ENCODE results near the gene TSPAN4. TPM values are rescaled to one million over a fixed set of nuclear protein-coding genes. Genes with fewer than 3 reads are reported as not detected.
A peak's percentile ranks its signal among the peaks of the same experiment; 100 is the strongest.

Gene TSPAN4
- total and polyA plus RNA-seq, 2 donors (not counting 1 experiment from before 2014, with no cell fraction given), result 2.9 to 7.4 TPM

DNA sequence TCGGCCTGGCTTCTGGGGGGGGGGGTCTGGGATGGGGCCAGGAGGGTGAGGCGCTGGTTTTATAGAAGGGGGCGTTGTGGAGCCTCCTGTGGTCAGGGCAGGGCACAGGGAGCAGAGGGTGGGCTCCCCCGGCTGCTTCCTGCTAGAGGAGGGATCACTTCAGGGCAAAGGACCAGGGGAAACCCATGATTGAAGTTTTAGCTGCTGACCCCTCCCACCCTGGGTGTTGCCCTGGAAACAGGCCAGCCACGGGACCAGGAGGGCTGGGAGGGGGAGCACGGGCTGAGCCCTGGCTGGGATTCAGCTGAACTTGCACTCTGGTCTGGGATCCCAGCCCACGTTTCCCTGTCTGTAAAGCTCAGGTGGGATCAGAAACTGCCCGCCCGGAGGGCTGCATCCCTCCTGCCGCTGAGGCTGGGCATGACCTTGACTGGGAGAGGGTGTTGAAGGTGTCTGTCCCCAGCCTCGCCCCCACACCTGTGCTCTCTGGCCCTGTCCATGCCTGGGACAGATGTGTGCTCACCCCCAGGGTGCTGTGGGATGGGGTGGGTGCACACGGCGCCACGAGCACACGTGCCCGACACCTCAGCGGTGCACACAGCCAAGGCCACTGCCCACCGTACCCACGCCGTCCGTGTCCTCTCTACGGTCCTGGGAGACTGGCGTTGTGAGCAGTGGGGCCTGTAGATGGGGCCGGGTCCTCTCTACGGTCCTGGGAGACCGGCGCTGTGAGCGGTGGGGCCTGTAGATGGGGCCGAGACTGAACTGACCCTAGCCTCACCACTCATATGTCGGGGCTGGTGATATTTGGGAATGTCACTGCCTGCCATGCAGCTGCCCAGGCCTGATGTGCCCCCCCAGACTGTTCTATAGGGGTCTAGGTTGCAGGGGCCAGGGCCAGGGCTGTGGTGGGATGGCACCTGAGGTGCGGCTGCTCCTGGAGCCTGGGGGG, 2.3 kb downstream of the TSPAN4 start:
- Histone ChIP-seq H3K4me2 (replicated peaks; ENCODE audit: low read depth, low read length, poor library complexity, severe bottlenecking) (peak overlapping the region; percentile 88), H3K36me3 (replicated peaks in 1 of 2; ENCODE audit: control extremely low read depth in 1 of 2, control insufficient read depth in 1 of 2, extremely low read depth in 1 of 2, insufficient read depth in 2 of 2, low read length in 1 of 2) (peaks cover 0 to 3% of the 10 kb centered on the region in 2 experiments), H3K9ac (ENCODE audit: low read length) (no peak overlapping the region), H3K9me3 (ENCODE audit: control extremely low read depth in 1 of 3, control insufficient read depth in 2 of 3, insufficient read depth in 1 of 3, low read length in 2 of 3) (no peaks in the 10 kb centered on the region), H4K20me1 (ENCODE audit: control insufficient read depth, insufficient read depth, low read length, poor library complexity, severe bottlenecking) (peaks cover 31% of the 10 kb centered on the region), H3K4me1 (ENCODE audit: control insufficient read depth in 2 of 2, insufficient read depth in 2 of 2, low read length in 2 of 2) (peaks cover 37 to 52% of the 10 kb centered on the region in 2 donors), H3K79me2 (ENCODE audit: control insufficient read depth, insufficient read depth, low read length) (peaks cover 20% of the 10 kb centered on the region), H3K27ac (ENCODE audit: low read length in 2 of 2) (no peak overlapping the region), H3K27me3 (replicated peaks in 1 of 4; ENCODE audit: control extremely low read depth in 1 of 4, control insufficient read depth in 3 of 4, insufficient read depth in 4 of 4, low read length in 3 of 4) (peaks cover 0 to 48% (median 11%) of the 10 kb centered on the region in 4 experiments), H2AFZ (ENCODE audit: insufficient read depth, low read depth, low read length, poor library complexity, severe bottlenecking) (no peak overlapping the region), H3K4me3 (ENCODE audit: control extremely low read depth in 1 of 5, extremely low read depth in 1 of 5, insufficient read depth in 1 of 5, low read depth in 2 of 5, low read length in 4 of 5) (no peak overlapping the region)
- H3K27me3 Mint-ChIP-seq, result no peaks in the 10 kb centered on the region
- H3K9me3 Mint-ChIP-seq (ENCODE audit: insufficient read depth), result no peaks in the 10 kb centered on the region
- ATAC-seq (ENCODE audit: low read depth) (no peak), DNase-seq (peak; percentile 63)
- CTCF ChIA-PET, result no interaction called here
- H3K27ac Mint-ChIP-seq, result peak overlapping the region; percentile 26
- intact Hi-C loops (cut with micrococcal nuclease), result loop anchor here (5.0 kb wide), 1 partner anchor 1007 kb away; the partner anchor contains the start of gene LSP1
- TF ChIP-seq EZH2 (IDR thresholded peaks at IDR 0.05; ENCODE audit: borderline replicate concordance, insufficient read depth, low read depth, low read length, poor library complexity, severe bottlenecking) (no peak), CTCF (IDR thresholded peaks at IDR 0.05) (no peak)
- peaks cover 32% of the 10 kb centered on the region for H3K4me1 Mint-ChIP-seq
- WGBS (ENCODE audit: insufficient coverage), result 47% methylated on average over 28 of the region's 31 CpGs
- POLR2A ChIA-PET, result interaction anchor here (0.8 to 2.6 kb wide), 2 partner anchors 26 to 36 kb away, joined by 3 to 13 read pairs; partner anchors contain the start of genes PNPLA2 and RPLP2
- H3K4me3 Mint-ChIP-seq, result peak overlapping the region; percentile 16
